ENCODE results near the gene MYOM3. TPM values are rescaled to one million over a fixed set of nuclear protein-coding genes. Genes with fewer than 3 reads are reported as not detected.

MYOM3 gene
- polyA plus RNA-seq, 2 of the 4 experiments (the other 2 are of a cell fraction), result 2.6 to 8.5 TPM

GRCh38 chr1:24126672-24127023 lies 14.7 kb upstream of the MYOM3 start:
- POLR2A ChIA-PET, result no interaction called here
- no peak overlapping the region for H3K4me3 ChIP-seq
- H3K27ac ChIP-seq, result no peak overlapping the region
- no peak for FAIRE-seq
- H3K9me3 ChIP-seq, result peaks cover 8% of the 10 kb centered on the region; the same call in 2 of the 3 replicates
- 90% methylated on average over 5 of the region's 5 CpGs for WGBS (ENCODE audit: missing lambda C conversion rate)
- no peak for TF ChIP-seq CBX2 (IDR thresholded peaks at IDR 0.05; ENCODE audit: borderline replicate concordance, low read depth)
- TF ChIP-seq HOXB5 (CRISPR knock-in tag; IDR thresholded peaks at IDR 0.05), result no peak
- H3K4me1 ChIP-seq, result no peaks in the 10 kb centered on the region
- CTCF ChIA-PET, result interaction anchor here (0.6 to 1.5 kb wide), 3 partner anchors 15 to 1091 kb away, joined by 3 to 5 read pairs (median 3); partner anchors contain the start of gene MYOM3
- no peak overlapping the region for H3K4me2 ChIP-seq
- ATAC-seq, result no peak
- DNase-seq (ENCODE audit: low read depth in 1 of 2, low spot score in 1 of 2), result no peak

- FAIRE-seq (no peak), DNase-seq (ENCODE audit: low read depth in 1 of 2, low spot score in 1 of 2) (no peak), ATAC-seq (no peak)
- ChIA-PET CTCF (interaction anchor here (1.4 to 1.5 kb wide), 3 partner anchors 14 to 266 kb away, joined by 4 to 8 read pairs (median 5); partner anchors contain the start of gene MYOM3), POLR2A (no interaction called here)
- Histone ChIP-seq H3K27ac (no peak overlapping the region), H3K4me2 (no peak overlapping the region), H3K9me3 (peaks cover 8% of the 10 kb centered on the region; the same call in 2 of the 3 replicates), H3K4me3 (no peak overlapping the region), H3K4me1 (no peaks in the 10 kb centered on the region)
- 56% methylated on average over 6 of the region's 6 CpGs for WGBS (ENCODE audit: missing lambda C conversion rate)
- TF ChIP-seq EHF (CRISPR knock-in tag; IDR thresholded peaks at IDR 0.05) (no peak), NR3C1 (IDR thresholded peaks at IDR 0.05) (no peak), CTCF (IDR thresholded peaks at IDR 0.05) (no peak), HDAC2 (IDR thresholded peaks at IDR 0.05) (no peak)
Measured at GRCh38 chr1:24126018-24126671, 14.2 kb upstream of the MYOM3 start.

GRCh38 chr1:24125456-24125855 lies 13.5 kb upstream of the MYOM3 start:
- 68% methylated on average over 4 of the region's 4 CpGs for whole genome bisulfite sequencing (ENCODE audit: missing lambda C conversion rate)
- no peak for ATAC-seq
- DNase-seq (ENCODE audit: low read depth in 1 of 2, low spot score in 1 of 2), result no peak
- POLR2A ChIA-PET, result no interaction called here
- H3K9me3 ChIP-seq, result peaks cover 8% of the 10 kb centered on the region; the same call in 1 of the 3 replicates
- H3K4me2 ChIP-seq, result no peak overlapping the region
- no peak overlapping the region for H3K27ac ChIP-seq
- H3K4me3 ChIP-seq, result no peak overlapping the region
- FAIRE-seq, result no peak
- CTCF ChIA-PET, result interaction anchor here (1.1 to 1.5 kb wide), 4 partner anchors 13 to 270 kb away, joined by 3 to 8 read pairs (median 4); partner anchors contain the start of gene MYOM3
- H3K4me1 ChIP-seq, result no peaks in the 10 kb centered on the region
- TF ChIP-seq CHD2 (IDR thresholded peaks at IDR 0.05; ENCODE audit: low read length, partially characterized antibody) (no peak), CHD4 (IDR thresholded peaks at IDR 0.05; ENCODE audit: borderline replicate concordance) (no peak), RCOR1 (IDR thresholded peaks at IDR 0.05; ENCODE audit: low read depth, low read length) (no peak), SREBF2 (IDR thresholded peaks at IDR 0.05) (no peak), HMGXB4 (CRISPR knock-in tag; IDR thresholded peaks at IDR 0.05; ENCODE audit: borderline replicate concordance) (no peak), KDM5A (IDR thresholded peaks at IDR 0.05) (no peak), RAD21 (conservative IDR thresholded peaks at IDR 0.05 in 1 of 2, IDR thresholded peaks at IDR 0.05 in 1 of 2) (no peak), HEYL (CRISPR knock-in tag; IDR thresholded peaks at IDR 0.05) (no peak), HOXA7 (CRISPR knock-in tag; IDR thresholded peaks at IDR 0.05) (no peak), CTCF (IDR thresholded peaks at IDR 0.05) (no peak), FOSL2 (IDR thresholded peaks at IDR 0.05) (no peak), FOSL2 (CRISPR knock-in tag; IDR thresholded peaks at IDR 0.05) (no peak), BCL3 (IDR thresholded peaks at IDR 0.05) (no peak), RARB (CRISPR knock-in tag; IDR thresholded peaks at IDR 0.05) (no peak)

Measured in A549 (cell line).